ENCODE data around the gene TCF12.

Gene TCF12

DNA sequence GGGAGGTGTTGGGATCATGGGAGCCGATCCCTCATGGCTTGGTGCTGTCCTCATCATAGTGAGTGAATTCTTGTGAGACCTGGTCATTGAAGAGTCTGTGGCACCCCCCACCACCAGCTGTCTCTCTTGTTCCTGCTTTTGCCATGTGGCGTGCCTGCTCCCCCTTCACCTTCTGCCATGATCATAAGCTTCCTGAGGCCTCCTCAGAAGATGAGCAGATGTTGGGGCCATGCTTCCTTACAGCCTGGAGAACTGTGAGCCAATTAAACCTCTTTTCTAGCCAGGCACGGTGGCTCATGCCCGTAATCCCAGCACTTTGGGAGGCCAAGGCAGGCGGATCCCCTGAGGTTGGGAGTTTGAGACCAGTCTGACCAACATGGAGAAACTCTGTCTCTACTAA, 420.9 kb downstream of the TCF12 start:
- DNase-seq (ENCODE audit: low read depth in 2 of 2), result no peak
